Neural cell (in vitro differentiated cells): ENCODE results near the gene MADCAM1.

Source experiments
- CTCF ChIP-seq: fragments of 450-650 bp; IDR thresholded peaks from 2 replicates; pipeline ENCODE4 v1.5.1; 2014; ENCODE audit warnings: antibody characterized with exemption, mild to moderate bottlenecking, moderate library complexity; ENCODE audit not compliant: poor library complexity, severe bottlenecking
- EP300 ChIP-seq: fragments of 450-650 bp; conservative IDR thresholded peaks from 2 replicates; pipeline ENCODE4 v1.6.1; 2014; ENCODE audit warnings: antibody characterized with exemption, mild to moderate bottlenecking, moderate library complexity; ENCODE audit not compliant: poor library complexity, severe bottlenecking
- EZH2 ChIP-seq: fragments of 200-600, 300-800 bp; shearing (Covaris generic), sonication (generic); IDR thresholded peaks from 2 replicates; pipeline ENCODE4 v1.6.1; 2014; ENCODE audit warnings: antibody characterized with exemption, low read length, borderline replicate concordance, mild to moderate bottlenecking; ENCODE audit not compliant: insufficient read depth, poor library complexity, severe bottlenecking
- MXI1 ChIP-seq: fragments of 450-650 bp; conservative IDR thresholded peaks from 2 replicates; pipeline ENCODE4 v1.6.1; 2014; ENCODE audit warnings: antibody characterized with exemption, mild to moderate bottlenecking; ENCODE audit not compliant: poor library complexity, severe bottlenecking
- POLR2AphosphoS5 ChIP-seq: IDR thresholded peaks from 2 replicates; pipeline ENCODE4 v1.6.1; 2012
- REST ChIP-seq: IDR thresholded peaks from 2 replicates; pipeline ENCODE4 v1.6.1; 2012; ENCODE audit warnings: borderline replicate concordance
- SMC3 ChIP-seq: fragments of 450-650 bp; conservative IDR thresholded peaks from 2 replicates; pipeline ENCODE4 v1.6.1; 2014; ENCODE audit warnings: antibody characterized with exemption, mild to moderate bottlenecking, moderate library complexity; ENCODE audit not compliant: poor library complexity

- TF ChIP-seq CTCF = no peak
- no peak for TF ChIP-seq POLR2AphosphoS5
- TF ChIP-seq REST = no peak
- TF ChIP-seq EP300 = no peak
- no peak for TF ChIP-seq MXI1
- no peak for TF ChIP-seq EZH2
- no peak for TF ChIP-seq SMC3
These were observed 46.0 kb downstream of the MADCAM1 start for GRCh38 chr19:542173-542866.
